NCI-H345 (cell line): Measurements from ENCODE around the gene ARHGAP31.
A peak's percentile ranks its signal among the peaks of the same experiment; 100 is the strongest.
"Not testable (repeated sequence)": the region's sequence is repeated elsewhere in the genome, so short reads cannot be mapped to it uniquely, and the experiment has no call there.

Experiments used
- DNase-seq: peaks from one replicate; lab custom pipeline; 2025; lab: John Stamatoyannopoulos, UW

ARHGAP31 gene

GRCh38 chr3:119350114-119350513 lies 55.9 kb downstream of the ARHGAP31 start:
- no peak for DNase-seq

GRCh38 chr3:119351581-119351980 lies 57.4 kb downstream of the ARHGAP31 start:
- DNase-seq: no peak

- no peak for DNase-seq
These were observed 57.9 kb downstream of the ARHGAP31 start for GRCh38 chr3:119352034-119352609.

GRCh38 chr3:119352863-119353527 lies 58.8 kb downstream of the ARHGAP31 start:
- DNase-seq: no peak

GRCh38 chr3:119355608-119356007 lies 61.4 kb downstream of the ARHGAP31 start:
- DNase-seq: not testable (repeated sequence)

GRCh38 chr3:119356646-119357045 lies 62.5 kb downstream of the ARHGAP31 start:
- DNase-seq: no peak

- no peak for DNase-seq
These were observed 63.0 kb downstream of the ARHGAP31 start for GRCh38 chr3:119357190-119357589.

- no peak for DNase-seq
These were observed 65.5 kb downstream of the ARHGAP31 start for GRCh38 chr3:119359476-119360326.

- no peak for DNase-seq
These were observed 66.7 kb downstream of the ARHGAP31 start for GRCh38 chr3:119360736-119361462.

GRCh38 chr3:119362010-119362409 lies 67.8 kb downstream of the ARHGAP31 start:
- no peak for DNase-seq

- no peak for DNase-seq
These were observed 69.0 kb downstream of the ARHGAP31 start for GRCh38 chr3:119362940-119363725.

- DNase-seq: no peak
These were observed 70.2 kb downstream of the ARHGAP31 start for GRCh38 chr3:119364401-119364800.

- no peak for DNase-seq
These were observed 71.2 kb downstream of the ARHGAP31 start for GRCh38 chr3:119365418-119365817.

GRCh38 chr3:119367000-119367399 lies 72.8 kb downstream of the ARHGAP31 start:
- no peak for DNase-seq

GRCh38 chr3:119368298-119368697 lies 74.1 kb downstream of the ARHGAP31 start:
- DNase-seq: no peak

GRCh38 chr3:119371786-119372185 lies 77.6 kb downstream of the ARHGAP31 start:
- not testable (repeated sequence) for DNase-seq

GRCh38 chr3:119375106-119375505 lies 80.9 kb downstream of the ARHGAP31 start:
- DNase-seq: no peak

- DNase-seq: no peak
These were observed 81.3 kb downstream of the ARHGAP31 start for GRCh38 chr3:119375510-119375909.

- no peak for DNase-seq
These were observed 82.6 kb downstream of the ARHGAP31 start for GRCh38 chr3:119376758-119377157.

GRCh38 chr3:119378259-119378803 lies 84.1 kb downstream of the ARHGAP31 start:
- DNase-seq: no peak

- DNase-seq: peak; percentile 81
These were observed 86.5 kb downstream of the ARHGAP31 start for GRCh38 chr3:119380697-119381096.
